ENCODE data around the gene AP5B1. TPM values are rescaled to one million over a fixed set of nuclear protein-coding genes. Genes with fewer than 3 reads are reported as not detected.

AP5B1 gene
- total RNA-seq, 2 experiments from 2014 or later = 17.4 to 20.2 TPM

GRCh38 chr11:65794570-65795510 is 14.1 kb upstream of the AP5B1 start:
- H3K4me1 Mint-ChIP-seq = peaks cover 7% of the 10 kb centered on the region
- H3K27me3 Mint-ChIP-seq = peaks cover 17% of the 10 kb centered on the region
- no peaks in the 10 kb centered on the region for H3K36me3 Mint-ChIP-seq (ENCODE audit: low read depth)
- no peak for DNase-seq
- H3K27ac Mint-ChIP-seq = no peak overlapping the region
- H3K9me3 Mint-ChIP-seq = no peaks in the 10 kb centered on the region
- ChIA-PET CTCF (interaction anchor here (0.9 to 6.9 kb wide), 3 partner anchors 15 to 32 kb away, joined by 3 to 73 read pairs (median 17); partner anchors contain the start of gene AP5B1), POLR2A (no interaction called here)
- no peak overlapping the region for H3K4me3 Mint-ChIP-seq

- ChIA-PET CTCF (interaction anchor here (0.9 to 6.9 kb wide), 4 partner anchors 11 to 33 kb away, joined by 3 to 73 read pairs (median 10); partner anchors contain the start of gene AP5B1), POLR2A (no interaction called here)
- no peak overlapping the region for H3K27ac Mint-ChIP-seq
- H3K9me3 Mint-ChIP-seq = no peaks in the 10 kb centered on the region
- H3K4me1 Mint-ChIP-seq = peaks cover 5% of the 10 kb centered on the region
- H3K27me3 Mint-ChIP-seq = peaks cover 23% of the 10 kb centered on the region
- H3K36me3 Mint-ChIP-seq (ENCODE audit: low read depth) = no peaks in the 10 kb centered on the region
- no peak overlapping the region for H3K4me3 Mint-ChIP-seq
- DNase-seq = no peak
Measured at GRCh38 chr11:65793625-65794400, 13.0 kb upstream of the AP5B1 start.

GRCh38 chr11:65793144-65793581 is 12.4 kb upstream of the AP5B1 start:
- peaks cover 26% of the 10 kb centered on the region for H3K27me3 Mint-ChIP-seq
- no peak for DNase-seq
- peaks cover 4% of the 10 kb centered on the region for H3K4me1 Mint-ChIP-seq
- no peaks in the 10 kb centered on the region for H3K36me3 Mint-ChIP-seq (ENCODE audit: low read depth)
- H3K27ac Mint-ChIP-seq = no peak overlapping the region
- POLR2A ChIA-PET = no interaction called here
- H3K4me3 Mint-ChIP-seq = no peak overlapping the region
- no peaks in the 10 kb centered on the region for H3K9me3 Mint-ChIP-seq
- CTCF ChIA-PET = interaction anchor here (0.6 to 6.9 kb wide), 5 partner anchors 12 to 67 kb away, joined by 4 to 73 read pairs (median 5); partner anchors contain the start of genes AP5B1 and MUS81

DNA sequence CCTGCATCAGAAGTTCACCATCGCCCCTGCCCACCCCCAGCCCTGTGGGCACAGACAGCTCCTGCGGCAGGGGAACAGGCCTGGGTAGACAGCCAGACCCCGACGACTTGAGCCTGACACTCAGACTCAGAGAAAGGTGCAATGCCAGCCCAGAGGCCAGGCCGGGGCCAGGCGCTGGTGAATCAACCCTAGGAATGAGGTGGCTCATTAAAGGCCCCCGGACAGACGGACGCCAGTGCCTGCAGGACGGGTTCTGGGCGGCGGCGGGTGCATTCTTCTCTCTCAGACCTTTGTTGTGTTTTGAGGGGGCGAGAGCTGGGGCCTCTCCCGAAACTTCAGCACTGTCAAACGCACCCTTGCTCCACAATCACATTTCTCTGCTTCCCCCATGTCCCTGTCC is 11.7 kb upstream of the AP5B1 start:
- Mint-ChIP-seq H3K36me3 (ENCODE audit: low read depth) (peaks cover 2% of the 10 kb centered on the region), H3K27ac (no peak overlapping the region), H3K4me3 (no peak overlapping the region), H3K27me3 (peaks cover 29% of the 10 kb centered on the region), H3K4me1 (peaks cover 6% of the 10 kb centered on the region), H3K9me3 (no peaks in the 10 kb centered on the region)
- DNase-seq = no peak
- ChIA-PET POLR2A (no interaction called here), CTCF (interaction anchor here (1.0 to 6.9 kb wide), 6 partner anchors 9 to 69 kb away, joined by 3 to 73 read pairs (median 6); partner anchors contain the start of genes AP5B1 and MUS81)

DNA sequence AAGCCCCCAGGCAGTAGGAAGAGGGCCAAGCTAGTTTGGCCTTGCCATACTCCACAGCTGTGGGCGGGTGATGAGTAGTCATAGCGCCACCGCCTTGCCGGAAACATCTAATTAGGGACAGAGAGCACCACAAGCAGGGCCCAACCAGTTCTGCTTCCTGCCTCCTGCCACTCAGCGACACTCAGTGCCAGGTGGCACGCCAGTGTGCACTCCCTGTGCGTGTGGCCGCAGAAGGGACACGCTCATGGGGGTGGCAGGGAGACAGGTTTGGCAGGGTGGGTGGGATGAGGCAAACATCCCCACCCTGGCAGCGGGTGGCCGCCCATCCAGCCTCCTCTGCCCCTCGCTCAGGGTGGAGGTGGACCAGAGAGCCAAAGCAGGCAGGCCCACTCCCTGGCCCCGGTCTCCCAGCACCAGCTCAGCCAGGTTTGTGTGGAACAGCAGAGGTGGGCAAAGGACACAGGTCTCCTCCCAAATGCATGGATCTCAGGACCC is 11.0 kb upstream of the AP5B1 start:
- POLR2A ChIA-PET = no interaction called here

DNA sequence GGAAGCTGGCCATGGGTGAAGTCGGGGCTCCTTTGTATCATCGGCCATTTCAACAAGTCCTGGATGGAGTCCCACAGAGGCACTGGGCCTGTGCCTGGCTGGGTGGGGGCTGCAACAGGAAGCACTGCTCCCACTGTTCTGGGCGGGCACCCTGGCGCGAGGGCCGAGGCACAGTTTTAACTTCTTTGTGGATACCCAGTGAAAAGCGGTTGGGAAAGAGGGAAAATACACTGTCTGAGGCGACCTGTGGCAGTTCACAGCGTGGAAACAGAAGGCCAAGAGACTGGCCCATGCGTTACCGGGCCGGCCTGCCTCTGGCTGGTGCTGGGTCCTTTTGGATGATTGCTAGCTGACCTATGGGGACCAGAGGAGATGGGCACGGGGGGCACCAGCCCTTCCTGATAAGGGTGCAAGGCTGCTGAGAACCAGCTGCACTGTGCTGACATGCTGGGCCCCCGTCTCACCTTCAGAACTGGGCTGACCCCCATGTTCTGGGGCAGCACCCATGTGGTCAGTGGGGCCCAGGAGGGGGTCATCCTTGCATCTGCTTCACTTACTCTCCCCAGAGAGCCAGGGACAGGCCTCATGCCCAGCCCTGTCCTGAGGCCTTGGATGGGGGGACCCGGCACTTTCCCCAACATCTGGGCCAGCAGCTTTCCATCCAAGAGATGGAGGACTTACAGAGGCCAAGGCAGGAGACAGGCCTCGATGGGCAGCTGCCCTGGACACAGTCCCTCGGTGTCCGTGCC is 10.3 kb upstream of the AP5B1 start:
- no peak overlapping the region for H3K27ac Mint-ChIP-seq
- no peaks in the 10 kb centered on the region for H3K9me3 Mint-ChIP-seq
- ChIA-PET CTCF (interaction anchor here (1.1 to 6.9 kb wide), 7 partner anchors 8 to 70 kb away, joined by 3 to 73 read pairs (median 5); partner anchors contain the start of gene AP5B1), POLR2A (no interaction called here)
- no peak for DNase-seq
- peaks cover 2% of the 10 kb centered on the region for H3K36me3 Mint-ChIP-seq (ENCODE audit: low read depth)
- H3K27me3 Mint-ChIP-seq = peaks cover 36% of the 10 kb centered on the region
- H3K4me1 Mint-ChIP-seq = peaks cover 6% of the 10 kb centered on the region
- H3K4me3 Mint-ChIP-seq = no peak overlapping the region

More for the DNA sequence above, 11.0 kb upstream of the AP5B1 start:
- CTCF ChIA-PET = interaction anchor here (1.3 to 6.9 kb wide), 5 partner anchors 8 to 70 kb away, joined by 3 to 73 read pairs (median 6); partner anchors contain the start of gene AP5B1
- Mint-ChIP-seq H3K27ac (no peak overlapping the region), H3K9me3 (no peaks in the 10 kb centered on the region), H3K36me3 (ENCODE audit: low read depth) (peaks cover 2% of the 10 kb centered on the region), H3K4me3 (no peak overlapping the region), H3K27me3 (peaks cover 34% of the 10 kb centered on the region), H3K4me1 (peaks cover 8% of the 10 kb centered on the region)
- no peak for DNase-seq

- no peak overlapping the region for H3K4me3 Mint-ChIP-seq
- H3K27ac Mint-ChIP-seq = no peak overlapping the region
- no peak for DNase-seq
- no peaks in the 10 kb centered on the region for H3K9me3 Mint-ChIP-seq
- H3K4me1 Mint-ChIP-seq = peaks cover 11% of the 10 kb centered on the region
- ChIA-PET CTCF (interaction anchor here (0.5 to 6.9 kb wide), 6 partner anchors 12 to 961 kb away, joined by 3 to 73 read pairs (median 4); partner anchors contain the start of gene AP5B1), POLR2A (no interaction called here)
- peaks cover 2% of the 10 kb centered on the region for H3K36me3 Mint-ChIP-seq (ENCODE audit: low read depth)
- H3K27me3 Mint-ChIP-seq = peaks cover 43% of the 10 kb centered on the region
Measured at GRCh38 chr11:65790104-65790901, 9.5 kb upstream of the AP5B1 start.

DNA sequence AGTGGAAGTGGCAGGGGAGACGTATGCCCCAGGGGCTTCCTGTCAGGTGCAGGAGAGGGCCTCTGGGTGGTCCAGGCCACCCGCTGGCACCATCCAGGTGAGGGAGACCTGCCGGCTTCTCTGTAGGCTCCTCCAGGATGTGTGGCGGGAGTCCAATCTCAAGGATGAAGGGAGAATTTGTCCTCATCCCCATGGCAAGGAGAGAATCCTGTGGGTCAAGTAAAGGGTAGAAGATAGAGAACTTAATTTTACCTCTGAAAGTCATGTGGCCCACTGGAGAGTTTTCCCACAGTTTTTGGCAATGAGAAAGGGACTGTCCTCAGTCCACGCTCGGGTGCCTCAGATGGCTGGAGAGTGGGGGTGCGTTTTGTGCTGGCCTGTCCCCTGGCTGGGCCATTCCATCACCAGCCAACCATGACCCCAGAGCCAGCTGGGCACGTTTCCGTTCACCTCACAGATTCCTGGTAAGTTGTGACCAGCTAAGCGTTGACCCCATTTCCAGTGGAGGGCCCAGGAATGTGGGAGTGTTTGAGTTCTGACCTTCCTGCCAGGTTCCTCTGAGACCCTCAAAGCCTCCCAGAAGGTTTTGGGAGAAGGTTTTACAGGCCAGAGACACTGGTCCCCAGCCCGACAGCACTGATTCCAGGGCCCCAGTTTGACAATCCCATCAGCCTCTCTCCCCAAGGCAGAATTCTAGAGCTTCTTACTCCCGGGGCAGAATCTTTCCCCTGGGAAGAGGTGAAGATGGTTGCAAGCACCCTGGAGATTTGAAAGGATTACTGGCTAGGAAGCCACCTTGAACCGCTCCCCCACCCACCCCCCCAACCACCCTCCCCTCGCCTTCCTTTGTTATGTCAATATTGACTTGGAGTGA is 8.7 kb upstream of the AP5B1 start:
- ChIA-PET POLR2A (no interaction called here), CTCF (interaction anchor here (0.5 to 6.9 kb wide), 9 partner anchors 11 to 962 kb away, joined by 3 to 73 read pairs (median 3); partner anchors contain the start of genes AP5B1 and KAT5)
- DNase-seq = no peak
- peaks cover 2% of the 10 kb centered on the region for H3K36me3 Mint-ChIP-seq (ENCODE audit: low read depth)
- H3K9me3 Mint-ChIP-seq = no peaks in the 10 kb centered on the region
- peaks cover 14% of the 10 kb centered on the region for H3K4me1 Mint-ChIP-seq
- no peak overlapping the region for H3K27ac Mint-ChIP-seq
- peaks cover 50% of the 10 kb centered on the region for H3K27me3 Mint-ChIP-seq
- no peak overlapping the region for H3K4me3 Mint-ChIP-seq

DNA sequence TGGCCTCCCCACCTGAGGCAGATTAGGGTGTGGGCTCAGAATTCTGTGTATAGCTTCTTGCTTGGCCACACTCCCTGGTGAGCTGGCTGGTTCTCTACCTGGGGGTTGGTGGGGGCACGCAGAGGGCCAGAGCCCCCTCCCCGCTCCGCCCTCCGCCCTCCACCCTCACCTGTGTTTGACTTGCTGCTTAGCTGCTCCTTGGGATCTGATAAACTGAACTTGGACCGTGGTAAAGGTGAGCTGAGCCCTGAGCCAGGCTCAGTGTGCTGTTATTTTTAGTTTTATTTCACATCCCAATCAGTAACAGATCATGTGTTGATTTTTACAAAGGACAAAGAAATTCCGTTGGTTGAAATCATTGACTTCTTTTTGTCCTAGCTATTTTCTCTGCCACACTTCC is 8.0 kb upstream of the AP5B1 start:
- Mint-ChIP-seq H3K9me3 (no peaks in the 10 kb centered on the region), H3K4me1 (peaks cover 14% of the 10 kb centered on the region), H3K27ac (no peak overlapping the region), H3K4me3 (no peak overlapping the region), H3K27me3 (peaks cover 56% of the 10 kb centered on the region), H3K36me3 (ENCODE audit: low read depth) (peaks cover 2% of the 10 kb centered on the region)
- no peak for DNase-seq
- POLR2A ChIA-PET = no interaction called here
- CTCF ChIA-PET = interaction anchor here (0.6 to 6.9 kb wide), 7 partner anchors 10 to 77 kb away, joined by 3 to 73 read pairs (median 3); partner anchors contain the start of genes AP5B1, KAT5 and MUS81

- Mint-ChIP-seq H3K9me3 (no peaks in the 10 kb centered on the region), H3K4me3 (peak overlapping the region; percentile 61), H3K36me3 (ENCODE audit: low read depth) (peaks cover 2% of the 10 kb centered on the region), H3K27me3 (peaks cover 62% of the 10 kb centered on the region), H3K27ac (no peak overlapping the region), H3K4me1 (peaks cover 14% of the 10 kb centered on the region)
- CTCF ChIA-PET = interaction anchor here (0.6 to 6.9 kb wide), 6 partner anchors 9 to 76 kb away, joined by 3 to 73 read pairs (median 4); partner anchors contain the start of genes AP5B1, KAT5 and MUS81
- no peak for DNase-seq
- POLR2A ChIA-PET = interaction anchor here (0.7 kb wide), 1 partner anchor 701 kb away, joined by 3 read pairs; no protein-coding TSS in a partner anchor
Measured at GRCh38 chr11:65787649-65788622, 7.2 kb upstream of the AP5B1 start.

All from activated CD4-positive, alpha-beta T cell treated with anti-CD3 and anti-CD28 coated beads, Interleukin-2, amount 10 ng/mL, durations not matched to agents 7 days and 5 days (primary cell).